H9 (cell line): ENCODE data around the gene KLC1. TPM values are rescaled to one million over a fixed set of nuclear protein-coding genes. Genes with fewer than 3 reads are reported as not detected.

ENCODE experiments used
- DNase-seq: peaks from one replicate; pipeline ENCODE4 v3.0.0-alpha.2; 2017
- H2AFZ ChIP-seq: one replicate; pipeline ENCODE4 v1.6.1; 2013; ENCODE audit warnings: mild to moderate bottlenecking, low read length, control low read depth, moderate library complexity
- H2AK5ac ChIP-seq: 2 replicates; pipeline ENCODE4 v1.6.1; 2013; ENCODE audit warnings: low read length, control low read depth, mixed read lengths; ENCODE audit not compliant: insufficient read length
- H2BK120ac ChIP-seq: one replicate; pipeline ENCODE4 v1.6.1; 2013; ENCODE audit warnings: low read depth, mild to moderate bottlenecking, low read length, control low read depth, inconsistent platforms; ENCODE audit not compliant: poor library complexity, severe bottlenecking
- H2BK12ac ChIP-seq: 2 replicates; pipeline ENCODE4 v1.6.1; 2013; ENCODE audit warnings: low read length, control low read depth, mixed read lengths, low read depth; ENCODE audit not compliant: insufficient read length
- H2BK15ac ChIP-seq: 2 replicates; pipeline ENCODE4 v1.6.1; 2013; ENCODE audit warnings: low read depth, low read length, control low read depth
- H2BK20ac ChIP-seq: one replicate; pipeline ENCODE4 v1.6.1; 2013; ENCODE audit warnings: low read depth, mild to moderate bottlenecking, low read length, control low read depth, inconsistent platforms; ENCODE audit not compliant: poor library complexity, severe bottlenecking
- H2BK5ac ChIP-seq: 2 replicates; pipeline ENCODE4 v1.6.1; 2013; ENCODE audit warnings: low read length, control low read depth, mixed read lengths; ENCODE audit not compliant: insufficient read length
- H3K14ac ChIP-seq: 2 replicates; pipeline ENCODE4 v1.6.1; 2013; ENCODE audit warnings: low read length, control low read depth; ENCODE audit not compliant: insufficient read depth
- H3K18ac ChIP-seq: 2 replicates; pipeline ENCODE4 v1.6.1; 2013; ENCODE audit warnings: low read depth, mild to moderate bottlenecking, mixed read lengths, low read length, control low read depth; ENCODE audit not compliant: insufficient read length
- H3K23ac ChIP-seq: 2 replicates; pipeline ENCODE4 v1.6.1; 2013; ENCODE audit warnings: low read length, control low read depth, mixed read lengths, low read depth; ENCODE audit not compliant: insufficient read length
- H3K23me2 ChIP-seq: 2 replicates; pipeline ENCODE4 v1.6.1; 2013; ENCODE audit warnings: low read depth, mild to moderate bottlenecking, mixed read lengths, low read length, control low read depth; ENCODE audit not compliant: insufficient read length, poor library complexity, severe bottlenecking
- H3K27ac ChIP-seq: 2 replicates; pipeline ENCODE4 v1.5.1; 2013; ENCODE audit warnings: low read length, control low read depth, mixed read lengths, low read depth; ENCODE audit not compliant: insufficient read length
- H3K27me3 ChIP-seq: 2 replicates; pipeline ENCODE4 v1.6.1; 2013; ENCODE audit warnings: low read length, control low read depth, inconsistent platforms; ENCODE audit not compliant: insufficient read depth
- H3K4ac ChIP-seq: 2 replicates; pipeline ENCODE4 v1.6.1; 2013; ENCODE audit warnings: low read depth, mild to moderate bottlenecking, control low read depth, inconsistent platforms, low read length, moderate library complexity
- H3K4me1 ChIP-seq: 2 replicates; pipeline ENCODE4 v1.6.1; 2013; ENCODE audit warnings: low read length, control low read depth, inconsistent platforms; ENCODE audit not compliant: insufficient read depth
- H3K4me2 ChIP-seq: 2 replicates; pipeline ENCODE4 v1.6.1; 2013; ENCODE audit warnings: low read length, control low read depth, mixed read lengths; ENCODE audit not compliant: insufficient read length, insufficient read depth
- H3K56ac ChIP-seq: 2 replicates; pipeline ENCODE4 v1.6.1; 2013; ENCODE audit warnings: low read depth, mild to moderate bottlenecking, mixed read lengths, low read length, control low read depth; ENCODE audit not compliant: insufficient read length
- H3K79me1 ChIP-seq: 2 replicates; pipeline ENCODE4 v1.6.1; 2013; ENCODE audit warnings: low read depth, mild to moderate bottlenecking, moderate library complexity, low read length, control low read depth, inconsistent platforms; ENCODE audit not compliant: insufficient read depth, poor library complexity, severe bottlenecking
- H3K79me2 ChIP-seq: 2 replicates; pipeline ENCODE4 v1.6.1; 2013; ENCODE audit warnings: low read length, control low read depth, inconsistent platforms; ENCODE audit not compliant: insufficient read depth
- H3K9ac ChIP-seq: 2 replicates; pipeline ENCODE4 v1.6.1; 2013; ENCODE audit warnings: low read length, control low read depth, mixed read lengths; ENCODE audit not compliant: insufficient read length; ENCODE audit errors: extremely low read depth
- H3K9me3 ChIP-seq: one replicate; pipeline ENCODE4 v1.6.1; 2013; ENCODE audit warnings: low read depth, low read length, inconsistent platforms; ENCODE audit not compliant: control insufficient read depth
- H3T11ph ChIP-seq: one replicate; pipeline ENCODE4 v1.6.1; 2013; ENCODE audit warnings: mild to moderate bottlenecking, low read length, control low read depth, inconsistent platforms
- H4K20me1 ChIP-seq: one replicate; pipeline ENCODE4 v1.6.1; 2013; ENCODE audit not compliant: control insufficient read depth, insufficient read length, insufficient read depth
- H4K5ac ChIP-seq: 2 replicates; pipeline ENCODE4 v1.6.1; 2013; ENCODE audit warnings: low read depth, mild to moderate bottlenecking, mixed read lengths, low read length, control low read depth; ENCODE audit not compliant: insufficient read length
- H4K8ac ChIP-seq: replicated peaks from 2 replicates; pipeline ENCODE4 v1.6.1; 2013; ENCODE audit warnings: low read length, control low read depth, mixed read lengths, low read depth; ENCODE audit not compliant: insufficient read length
- H4K91ac ChIP-seq: 2 replicates; pipeline ENCODE4 v1.6.1; 2013; ENCODE audit warnings: low read depth, mild to moderate bottlenecking, moderate library complexity, mixed read lengths, low read length, control low read depth; ENCODE audit not compliant: insufficient read length
- H3K27ac Mint-ChIP-seq, 3 experiments: 2 replicates in 2 of 3; 3 replicates in 1 of 3; pipeline ENCODE4 v1.8.0; 2020 to 2021; ENCODE audit warnings: mixed read lengths in 3 of 3, mild to moderate bottlenecking in 1 of 3, moderate library complexity in 1 of 3
- H3K27me3 Mint-ChIP-seq: 2 replicates; pipeline ENCODE4 v1.8.0; 2021; ENCODE audit warnings: low read depth, mild to moderate bottlenecking, moderate library complexity, mixed read lengths
- H3K36me3 Mint-ChIP-seq, 3 experiments: 2 replicates in 2 of 3; 3 replicates in 1 of 3; pipeline ENCODE4 v1.8.0; 2020 to 2021; ENCODE audit warnings: low read depth in 3 of 3, mixed read lengths in 3 of 3; ENCODE audit not compliant: insufficient read depth in 1 of 3
- H3K4me1 Mint-ChIP-seq, 2 experiments: 2 replicates each; pipeline ENCODE4 v1.8.0; 2020; ENCODE audit warnings: mixed read lengths in 2 of 2
- H3K4me3 Mint-ChIP-seq, 2 experiments: 2 replicates in 1 of 2; 3 replicates in 1 of 2; pipeline ENCODE4 v1.8.0; 2020 to 2021; ENCODE audit warnings: mild to moderate bottlenecking in 2 of 2, mixed read lengths in 2 of 2, moderate library complexity in 1 of 2
- H3K9me3 Mint-ChIP-seq, 2 experiments: 2 replicates in 1 of 2; 3 replicates in 1 of 2; pipeline ENCODE4 v1.8.0; 2020; ENCODE audit warnings: mild to moderate bottlenecking in 2 of 2, mixed read lengths in 2 of 2, moderate library complexity in 1 of 2
- WGBS: extraction: QIAGEN DNeasy Blood & Tissue Kit; methylation state at CpG from one replicate; pipeline ENCODE4 v1.1.7; 2013; ENCODE audit warnings: missing lambda C conversion rate, low lambda C conversion rate, mixed read lengths; ENCODE audit not compliant: insufficient read length; ENCODE audit errors: extremely low coverage; 5-methylcytosine and 5-hydroxymethylcytosine counted together
- total RNA-seq: library from RNA; stranded (reverse); gene quantifications from 2 replicates; pipeline ENCODE4 v1.2.1, GENCODE V29; 2021
- TF ChIP-seq, protein P1 (sequence below): fragments of 200-600 bp; sonication (generic); conservative IDR thresholded peaks from 3 replicates; pipeline ENCODE4 v1.8.0; 2021; ENCODE audit warnings: antibody characterized with exemption, mild to moderate bottlenecking

KLC1 gene
- total RNA-seq, 1 experiment from 2014 or later = 143 TPM

DNA sequence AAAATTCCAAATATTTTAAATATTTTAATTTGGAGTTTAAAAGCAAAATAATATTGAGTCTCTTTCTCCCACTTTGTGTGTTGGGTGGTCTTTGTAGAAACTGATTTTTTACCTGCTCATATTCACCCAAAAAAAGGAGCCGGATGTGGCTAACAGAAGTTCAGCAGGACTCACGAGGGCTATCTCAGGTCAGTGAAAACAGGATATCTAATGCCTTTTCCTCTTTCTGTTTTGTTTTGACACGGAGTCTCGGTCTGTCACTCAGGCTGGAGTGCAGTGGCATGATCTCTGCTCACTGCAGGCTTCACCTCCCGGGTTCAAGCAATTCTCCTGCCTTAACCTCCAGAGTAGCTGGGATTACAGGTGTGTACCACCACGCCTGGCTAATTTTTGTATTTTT, 35.4 kb upstream of the KLC1 start:
- no peak overlapping the region for H3K23ac ChIP-seq
- TF ChIP-seq, protein P1, sequence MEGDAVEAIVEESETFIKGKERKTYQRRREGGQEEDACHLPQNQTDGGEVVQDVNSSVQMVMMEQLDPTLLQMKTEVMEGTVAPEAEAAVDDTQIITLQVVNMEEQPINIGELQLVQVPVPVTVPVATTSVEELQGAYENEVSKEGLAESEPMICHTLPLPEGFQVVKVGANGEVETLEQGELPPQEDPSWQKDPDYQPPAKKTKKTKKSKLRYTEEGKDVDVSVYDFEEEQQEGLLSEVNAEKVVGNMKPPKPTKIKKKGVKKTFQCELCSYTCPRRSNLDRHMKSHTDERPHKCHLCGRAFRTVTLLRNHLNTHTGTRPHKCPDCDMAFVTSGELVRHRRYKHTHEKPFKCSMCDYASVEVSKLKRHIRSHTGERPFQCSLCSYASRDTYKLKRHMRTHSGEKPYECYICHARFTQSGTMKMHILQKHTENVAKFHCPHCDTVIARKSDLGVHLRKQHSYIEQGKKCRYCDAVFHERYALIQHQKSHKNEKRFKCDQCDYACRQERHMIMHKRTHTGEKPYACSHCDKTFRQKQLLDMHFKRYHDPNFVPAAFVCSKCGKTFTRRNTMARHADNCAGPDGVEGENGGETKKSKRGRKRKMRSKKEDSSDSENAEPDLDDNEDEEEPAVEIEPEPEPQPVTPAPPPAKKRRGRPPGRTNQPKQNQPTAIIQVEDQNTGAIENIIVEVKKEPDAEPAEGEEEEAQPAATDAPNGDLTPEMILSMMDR = no peak
- H3K4me1 ChIP-seq = no peaks in the 10 kb centered on the region
- no peak overlapping the region for H4K8ac ChIP-seq
- no peaks in the 10 kb centered on the region; the same call in 1 of the 2 replicates for H3K27me3 ChIP-seq
- H2BK120ac ChIP-seq = no peak overlapping the region
- no peak overlapping the region for H2BK15ac ChIP-seq
- Mint-ChIP-seq H3K27me3 (no peaks in the 10 kb centered on the region), H3K36me3 (peaks cover 3 to 22% (median 12%) of the 10 kb centered on the region in 3 experiments; a peak in 4 of 7 replicates), H3K4me3 (no peak overlapping the region), H3K9me3 (no peaks in the 10 kb centered on the region), H3K4me1 (peaks cover 19% of the 10 kb centered on the region in 2 experiments), H3K27ac (peak overlapping the region in 2 of 3 experiments; percentile 36 to 47; a peak in 1 of 7 replicates)
- H3K9ac ChIP-seq = no peak overlapping the region
- H2BK20ac ChIP-seq = no peak overlapping the region
- no peak for DNase-seq
- H2BK12ac ChIP-seq = no peak overlapping the region
- H4K20me1 ChIP-seq = no peaks in the 10 kb centered on the region
- no peak overlapping the region for H3K56ac ChIP-seq
- H3K14ac ChIP-seq = no peak overlapping the region
- H3K4me2 ChIP-seq = no peak overlapping the region
- no peak overlapping the region for H2AFZ ChIP-seq
- no peaks in the 10 kb centered on the region for H3K79me1 ChIP-seq
- H3K4ac ChIP-seq = no peak overlapping the region
- no peaks in the 10 kb centered on the region for H3K79me2 ChIP-seq
- no peak overlapping the region for H2AK5ac ChIP-seq
- no peak overlapping the region for H4K91ac ChIP-seq
- H3K9me3 ChIP-seq = no peaks in the 10 kb centered on the region
- no peaks in the 10 kb centered on the region for H3K23me2 ChIP-seq
- no peak overlapping the region for H4K5ac ChIP-seq
- no peak overlapping the region for H3T11ph ChIP-seq
- H3K27ac ChIP-seq = no peak overlapping the region
- no peak overlapping the region for H3K18ac ChIP-seq
- H2BK5ac ChIP-seq = no peak overlapping the region
- no CpG with 5 or more reads among the region's 6 CpGs for WGBS
